ENCODE measurements around the gene ZRANB2.
A peak's percentile ranks its signal among the peaks of the same experiment; 100 is the strongest.

The ZRANB2 gene

DNA sequence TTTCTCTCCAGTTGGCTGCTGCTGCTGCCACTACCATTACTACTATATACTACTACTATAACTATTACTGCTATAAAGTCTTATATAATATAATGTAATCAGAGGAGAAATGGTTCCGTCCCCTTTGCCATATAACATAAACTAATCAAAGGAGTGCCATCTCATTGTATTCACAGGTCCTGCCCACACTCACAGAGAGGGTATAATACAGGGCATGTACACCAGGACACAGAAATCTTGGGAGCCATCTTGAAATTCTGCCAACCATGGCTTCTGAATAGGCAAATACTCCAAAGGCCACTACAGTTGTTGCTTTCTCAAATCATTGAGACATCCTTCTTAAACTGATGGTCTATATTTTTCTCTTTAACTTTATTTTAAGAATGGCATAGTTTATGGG lies 6.9 kb upstream of the ZRANB2 start:
- TF ChIP-seq, protein P1, sequence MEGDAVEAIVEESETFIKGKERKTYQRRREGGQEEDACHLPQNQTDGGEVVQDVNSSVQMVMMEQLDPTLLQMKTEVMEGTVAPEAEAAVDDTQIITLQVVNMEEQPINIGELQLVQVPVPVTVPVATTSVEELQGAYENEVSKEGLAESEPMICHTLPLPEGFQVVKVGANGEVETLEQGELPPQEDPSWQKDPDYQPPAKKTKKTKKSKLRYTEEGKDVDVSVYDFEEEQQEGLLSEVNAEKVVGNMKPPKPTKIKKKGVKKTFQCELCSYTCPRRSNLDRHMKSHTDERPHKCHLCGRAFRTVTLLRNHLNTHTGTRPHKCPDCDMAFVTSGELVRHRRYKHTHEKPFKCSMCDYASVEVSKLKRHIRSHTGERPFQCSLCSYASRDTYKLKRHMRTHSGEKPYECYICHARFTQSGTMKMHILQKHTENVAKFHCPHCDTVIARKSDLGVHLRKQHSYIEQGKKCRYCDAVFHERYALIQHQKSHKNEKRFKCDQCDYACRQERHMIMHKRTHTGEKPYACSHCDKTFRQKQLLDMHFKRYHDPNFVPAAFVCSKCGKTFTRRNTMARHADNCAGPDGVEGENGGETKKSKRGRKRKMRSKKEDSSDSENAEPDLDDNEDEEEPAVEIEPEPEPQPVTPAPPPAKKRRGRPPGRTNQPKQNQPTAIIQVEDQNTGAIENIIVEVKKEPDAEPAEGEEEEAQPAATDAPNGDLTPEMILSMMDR (IDR thresholded peaks at IDR 0.05; ENCODE audit: borderline replicate concordance, insufficient read depth, low read depth, low read length): no peak
- no peak overlapping the region for H3K4me3 ChIP-seq (ENCODE audit: low read depth, low read length)

DNA sequence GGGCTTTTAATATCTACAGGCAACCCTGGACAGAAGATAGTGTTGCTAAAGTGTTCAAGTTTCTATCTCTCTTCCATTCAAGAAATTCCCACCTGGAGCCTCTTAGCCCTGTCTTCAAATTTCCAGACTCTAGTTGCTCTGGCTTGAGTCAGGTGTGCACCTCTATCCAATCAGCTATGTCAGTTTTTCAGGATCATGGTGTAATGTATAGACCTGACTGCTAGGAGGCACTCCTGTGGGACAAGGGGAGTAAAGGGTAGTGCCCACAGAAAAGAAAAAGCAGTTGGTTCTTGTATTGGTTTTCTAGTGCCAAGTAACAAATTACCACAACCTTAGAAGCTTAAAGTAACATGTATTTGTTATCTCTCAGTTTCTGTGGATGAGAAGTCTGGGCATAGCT lies 6.2 kb upstream of the ZRANB2 start:
- TF ChIP-seq, protein P1 (IDR thresholded peaks at IDR 0.05; ENCODE audit: borderline replicate concordance, insufficient read depth, low read depth, low read length): no peak
- no peak overlapping the region for H3K4me3 ChIP-seq (ENCODE audit: low read depth, low read length)

DNA sequence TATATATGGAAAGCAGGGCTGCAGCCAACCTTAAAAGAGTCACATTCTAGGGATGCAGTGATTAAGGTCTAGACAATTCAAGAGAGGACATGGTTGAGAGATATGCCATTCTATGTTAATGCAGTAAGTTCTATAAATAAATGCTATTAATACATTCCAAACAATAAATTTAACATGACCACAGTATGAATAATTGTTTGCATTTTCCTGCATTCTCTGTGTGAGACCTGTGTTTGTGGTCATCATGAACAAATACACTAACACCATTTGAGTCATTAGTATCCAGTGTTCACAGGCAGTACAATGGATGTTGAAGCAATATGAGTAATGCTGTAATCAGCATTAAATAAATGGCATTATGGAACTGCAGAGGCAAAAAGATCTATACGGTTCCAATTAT lies 5.5 kb upstream of the ZRANB2 start:
- TF ChIP-seq, protein P1 (IDR thresholded peaks at IDR 0.05; ENCODE audit: borderline replicate concordance, insufficient read depth, low read depth, low read length): no peak
- no peak overlapping the region for H3K4me3 ChIP-seq (ENCODE audit: low read depth, low read length)

DNA sequence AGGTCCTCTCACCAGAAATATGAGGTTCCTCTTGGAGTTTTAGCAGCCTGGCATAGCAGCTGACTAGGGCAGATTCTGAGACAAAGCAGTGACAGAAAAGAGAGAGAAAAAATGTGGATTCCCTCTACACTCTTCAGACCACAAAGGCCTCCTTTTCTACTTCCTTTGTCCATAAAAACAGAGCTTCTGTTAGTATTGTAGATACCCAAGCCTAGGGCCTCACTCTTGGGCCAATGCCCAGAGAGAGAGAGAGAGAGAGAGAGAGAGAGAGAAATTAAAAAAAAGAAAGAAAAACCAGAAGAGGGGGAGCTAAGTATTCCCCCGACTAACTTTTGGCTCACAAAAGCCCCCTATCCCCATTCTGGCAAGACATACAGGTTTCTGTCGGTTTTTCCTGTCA lies 2.4 kb upstream of the ZRANB2 start:
- no peak overlapping the region for H3K4me3 ChIP-seq (ENCODE audit: low read depth, low read length)
- TF ChIP-seq, protein P1 (IDR thresholded peaks at IDR 0.05; ENCODE audit: borderline replicate concordance, insufficient read depth, low read depth, low read length): no peak

DNA sequence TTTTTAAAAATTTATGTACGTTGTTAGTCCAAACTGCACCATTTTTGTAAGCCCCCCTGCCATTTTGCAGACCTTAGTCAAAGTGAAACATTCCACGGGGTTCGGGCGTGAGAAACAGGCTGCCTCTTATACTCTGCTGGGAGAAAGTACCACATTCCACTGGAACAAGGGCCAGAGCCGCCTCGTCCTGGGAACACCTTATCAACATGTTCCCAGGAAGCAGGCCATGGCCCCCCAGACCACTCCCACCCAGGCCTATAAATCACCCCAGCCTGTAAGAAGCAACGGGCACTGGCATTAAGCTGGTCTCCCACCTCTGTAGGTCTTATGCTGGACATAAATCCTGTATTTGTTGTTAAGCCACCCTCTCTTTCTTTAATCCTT lies 854 bp upstream of the ZRANB2 start:
- TF ChIP-seq, protein P1 (IDR thresholded peaks at IDR 0.05; ENCODE audit: borderline replicate concordance, insufficient read depth, low read depth, low read length): no peak
- H3K4me3 ChIP-seq (ENCODE audit: low read depth, low read length): peak overlapping the region; percentile 31

DNA sequence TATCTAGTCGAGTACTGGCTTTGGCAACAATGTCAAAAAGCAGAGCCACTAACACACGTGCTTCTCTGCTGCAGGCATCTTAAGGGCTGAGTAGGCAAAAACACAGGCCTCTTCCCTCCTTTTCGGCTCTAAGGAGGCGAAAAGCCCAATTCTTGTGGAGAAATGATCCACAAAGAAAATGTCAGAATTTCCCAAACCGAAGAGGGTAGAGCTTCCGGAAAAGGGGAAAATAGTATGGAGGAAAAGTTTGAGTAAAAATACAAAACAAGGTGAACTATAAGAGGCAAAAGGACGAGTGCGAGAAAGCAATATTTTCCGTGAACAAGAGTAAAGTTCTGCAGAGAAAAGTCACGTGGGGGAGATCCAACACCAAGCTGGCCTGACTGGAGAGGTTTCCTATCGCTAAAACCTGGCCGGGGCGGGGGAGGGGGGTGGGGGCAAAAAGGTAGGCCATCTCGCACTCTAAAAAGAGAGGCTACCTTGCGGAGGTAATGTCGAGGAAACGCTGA lies 551 bp downstream of the ZRANB2 start:
- TF ChIP-seq, protein P1 (IDR thresholded peaks at IDR 0.05; ENCODE audit: borderline replicate concordance, insufficient read depth, low read depth, low read length): no peak

DNA sequence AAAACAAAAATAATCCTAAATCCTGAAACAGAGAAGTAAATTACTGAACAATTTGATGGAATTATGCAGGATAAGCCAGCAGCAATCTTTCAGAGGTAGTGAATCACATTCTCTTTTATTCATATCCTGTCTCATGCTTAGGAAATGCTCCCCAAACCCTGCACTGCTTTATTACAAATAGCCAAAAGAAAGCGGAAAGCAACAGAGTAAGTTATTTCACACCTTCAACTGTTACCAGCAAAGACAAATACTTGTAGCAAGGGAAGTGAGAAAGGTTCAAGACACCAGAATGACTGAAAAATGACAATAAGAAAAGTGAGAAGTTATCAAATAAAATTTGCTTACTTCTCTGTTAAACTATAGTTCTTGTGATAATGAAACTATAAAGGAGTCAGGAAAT lies 6.2 kb downstream of the ZRANB2 start:
- TF ChIP-seq, protein P1 (IDR thresholded peaks at IDR 0.05; ENCODE audit: borderline replicate concordance, insufficient read depth, low read depth, low read length): no peak
- no peak overlapping the region for H3K4me3 ChIP-seq (ENCODE audit: low read depth, low read length)

More for the DNA sequence above, 551 bp downstream of the ZRANB2 start:
- peak overlapping the region; percentile 68 for H3K4me3 ChIP-seq (ENCODE audit: low read depth, low read length)
